SK-N-MC (cell line): ENCODE data around the gene E2F2.

Experiments used
- EZH2 ChIP-seq: fragments of 200-600 bp; sonication (generic); IDR thresholded peaks from one replicate; pipeline ENCODE4 v1.6.1; 2017; ENCODE audit warnings: antibody characterized with exemption
- FOXP2 ChIP-seq: optimal IDR thresholded peaks from 2 replicates; pipeline ENCODE3; 2011; ENCODE audit warnings: mild to moderate bottlenecking, moderate library complexity; ENCODE audit not compliant: insufficient read depth; ENCODE audit errors: extremely low read length, control extremely low read depth
- POLR2AphosphoS5 ChIP-seq: IDR thresholded peaks from 2 replicates; pipeline ENCODE4 v1.6.1; 2012; ENCODE audit warnings: mild to moderate bottlenecking, low read depth, low read length, borderline replicate concordance

DNA sequence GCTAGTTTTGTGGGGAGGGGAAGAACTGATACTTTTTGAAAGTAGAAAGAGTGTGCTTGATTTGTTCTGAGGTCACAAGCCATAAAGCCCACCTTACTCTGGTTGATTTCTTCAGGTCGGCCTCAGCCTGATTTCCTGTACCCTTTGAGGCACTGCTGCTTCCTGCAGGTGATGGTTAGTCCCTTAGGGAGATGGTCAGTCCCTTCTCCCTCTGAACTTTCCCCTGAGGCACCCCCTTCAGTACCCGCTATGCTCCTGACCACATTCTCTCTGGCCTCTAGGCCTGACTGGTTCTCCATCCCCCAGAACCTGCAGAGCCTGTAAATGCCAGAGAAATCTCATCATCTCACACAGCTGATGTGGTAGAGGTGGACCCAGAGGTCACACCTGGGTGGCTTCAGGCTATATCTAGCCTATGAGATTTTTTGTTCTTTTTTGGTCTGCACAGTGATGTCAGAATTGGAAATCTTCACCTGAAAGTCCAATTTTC, 43.3 kb upstream of the E2F2 start:
- TF ChIP-seq EZH2 (no peak), POLR2AphosphoS5 (no peak), FOXP2 (no peak)
